GM19035 (cell line): ENCODE data around the gene ADSS1.

Experiments used
- ATAC-seq: cut with Tn5 transposase; IDR thresholded peaks from one replicate; pipeline ENCODE4 v1.9.1; 2021; ENCODE audit not compliant: unreplicated experiment

The ADSS1 gene

GRCh38 chr14:104686624-104687517, 37.2 kb upstream of the ADSS1 start:
- ATAC-seq: no peak

- ATAC-seq: no peak
These were observed 36.2 kb upstream of the ADSS1 start for GRCh38 chr14:104687601-104688504.

- no peak for ATAC-seq
These were observed 35.4 kb upstream of the ADSS1 start for GRCh38 chr14:104688505-104689108.

GRCh38 chr14:104689109-104689880, 34.7 kb upstream of the ADSS1 start, which contains the start of gene INF2:
INF2 (plus strand) TSS chr14:104689618; CDS start chr14:104701366, 11,748 bp downstream.
- peak; percentile 61 for ATAC-seq

- peak; percentile 34 for ATAC-seq
These were observed 33.9 kb upstream of the ADSS1 start for GRCh38 chr14:104689881-104690711.

- ATAC-seq: no peak
These were observed 33.1 kb upstream of the ADSS1 start for GRCh38 chr14:104690861-104691455.

GRCh38 chr14:104691546-104692260, 32.3 kb upstream of the ADSS1 start:
- ATAC-seq: no peak

- ATAC-seq: no peak
These were observed 31.6 kb upstream of the ADSS1 start for GRCh38 chr14:104692261-104692938.

GRCh38 chr14:104692939-104693315, 31.1 kb upstream of the ADSS1 start:
- no peak for ATAC-seq

GRCh38 chr14:104693482-104694431, 30.3 kb upstream of the ADSS1 start:
- no peak for ATAC-seq

GRCh38 chr14:104694475-104694950, 29.5 kb upstream of the ADSS1 start:
- no peak for ATAC-seq

GRCh38 chr14:104694991-104695659, 28.9 kb upstream of the ADSS1 start:
- no peak for ATAC-seq

GRCh38 chr14:104695660-104696000, 28.4 kb upstream of the ADSS1 start:
- no peak for ATAC-seq

GRCh38 chr14:104696671-104697316, 27.2 kb upstream of the ADSS1 start:
- ATAC-seq: no peak

GRCh38 chr14:104697317-104697703, 26.7 kb upstream of the ADSS1 start:
- no peak for ATAC-seq
